Stimulated activated CD8-positive, alpha-beta memory T cell treated with anti-CD3 and anti-CD28 coated beads, Interleukin-4, amount 100 ng/mL, for 24 hours (primary cell): Measurements from ENCODE around the gene HNF1B.
A peak's percentile ranks its signal among the peaks of the same experiment; 100 is the strongest.
"Not testable (repeated sequence)": the region's sequence is repeated elsewhere in the genome, so short reads cannot be mapped to it uniquely, and the experiment has no call there.

Experiments
- DNase-seq: peaks from one replicate; pipeline ENCODE4 v3.0.0-alpha.2; 2020; ENCODE audit warnings: low read depth

HNF1B gene

GRCh38 chr17:37744961-37745800 is at the start of gene HNF1B:
TSS of gene HNF1B (minus strand) at chr17:37745059. CDS start at chr17:37744884, 175 bp downstream.
- no peak for DNase-seq

GRCh38 chr17:37792787-37793186 is 47.9 kb upstream of the HNF1B start:
- no peak for DNase-seq

- peak; percentile 11 for DNase-seq
Observed at GRCh38 chr17:37791447-37792399, 46.9 kb upstream of the HNF1B start.

- DNase-seq: no peak
Observed at GRCh38 chr17:37789771-37790541, 45.1 kb upstream of the HNF1B start.

GRCh38 chr17:37789021-37789565 is 44.2 kb upstream of the HNF1B start:
- DNase-seq: no peak

GRCh38 chr17:37788526-37788925 is 43.7 kb upstream of the HNF1B start:
- no peak for DNase-seq

- DNase-seq: no peak
Observed at GRCh38 chr17:37787055-37787757, 42.3 kb upstream of the HNF1B start.

GRCh38 chr17:37786481-37786880 is 41.6 kb upstream of the HNF1B start:
- no peak for DNase-seq

- not testable (repeated sequence) for DNase-seq
Observed at GRCh38 chr17:37782460-37782859, 37.6 kb upstream of the HNF1B start.

- no peak for DNase-seq
Observed at GRCh38 chr17:37781451-37781850, 36.6 kb upstream of the HNF1B start.

- no peak for DNase-seq
Observed at GRCh38 chr17:37779554-37779953, 34.7 kb upstream of the HNF1B start.

GRCh38 chr17:37774504-37774903 is 29.6 kb upstream of the HNF1B start:
- peak; percentile 6 for DNase-seq

GRCh38 chr17:37772982-37773381 is 28.1 kb upstream of the HNF1B start:
- no peak for DNase-seq

GRCh38 chr17:37770631-37771518 is 26.0 kb upstream of the HNF1B start:
- DNase-seq: peak; percentile 15

GRCh38 chr17:37769050-37769449 is 24.2 kb upstream of the HNF1B start:
- DNase-seq: no peak

- no peak for DNase-seq
Observed at GRCh38 chr17:37768438-37768837, 23.6 kb upstream of the HNF1B start.

GRCh38 chr17:37766971-37767370 is 22.1 kb upstream of the HNF1B start:
- DNase-seq: no peak

- no peak for DNase-seq
Observed at GRCh38 chr17:37764383-37764782, 19.5 kb upstream of the HNF1B start.

- DNase-seq: no peak
Observed at GRCh38 chr17:37762666-37763065, 17.8 kb upstream of the HNF1B start.

GRCh38 chr17:37761961-37762360 is 17.1 kb upstream of the HNF1B start:
- DNase-seq: no peak
